Lung microvascular endothelial cell (primary cell): ENCODE results near the gene RHOU. TPM values are rescaled to one million over a fixed set of nuclear protein-coding genes. Genes with fewer than 3 reads are reported as not detected.
"Not testable (repeated sequence)": the region's sequence is repeated elsewhere in the genome, so short reads cannot be mapped to it uniquely, and the experiment has no call there.

ENCODE experiments used
- DNase-seq, 2 donors: peaks; one replicate each; pipeline versions ENCODE4 v3.0.0 to v3.0.0-alpha.2; 2010; ENCODE audit warnings: low read depth in 2 of 2
- total RNA-seq: library from RNA; depleted of rRNA; stranded (reverse); fragments of >200 nt; gene quantifications from 2 replicates; pipeline ENCODE4 v1.2.1, GENCODE V29; 2014

The RHOU gene
- total RNA-seq, result 11.3 and 29.8 TPM in 2 replicates

GRCh38 chr1:228734881-228735801, at the start of gene RHOU:
RHOU (plus strand) TSS chr1:228735479; CDS start chr1:228735743, 264 bp downstream.
- DNase-seq, result peak; percentile 60 to 90

GRCh38 chr1:228687587-228687986, 47.7 kb upstream of the RHOU start:
- no peak for DNase-seq

DNA sequence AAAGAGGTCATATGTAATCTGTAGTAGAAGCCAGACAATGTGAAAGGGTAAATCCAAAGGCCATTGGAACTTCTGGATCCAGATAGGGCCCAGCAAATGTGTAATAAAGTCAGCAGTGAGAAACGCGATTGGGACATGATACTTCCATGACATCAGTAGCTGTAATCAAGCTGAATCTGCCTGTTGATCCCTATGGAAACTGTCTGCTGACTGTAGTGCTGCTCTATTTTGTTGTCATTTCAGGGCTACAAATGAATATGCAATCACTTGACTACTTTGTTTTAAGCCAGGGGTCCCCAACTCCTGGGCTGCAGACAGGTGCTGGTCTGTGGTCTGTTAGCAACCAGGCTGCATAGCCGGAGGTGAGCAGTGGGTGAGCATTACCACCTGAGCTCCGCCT, 46.0 kb upstream of the RHOU start:
- DNase-seq, result peak in 1 of 2 donors; percentile 3

DNA sequence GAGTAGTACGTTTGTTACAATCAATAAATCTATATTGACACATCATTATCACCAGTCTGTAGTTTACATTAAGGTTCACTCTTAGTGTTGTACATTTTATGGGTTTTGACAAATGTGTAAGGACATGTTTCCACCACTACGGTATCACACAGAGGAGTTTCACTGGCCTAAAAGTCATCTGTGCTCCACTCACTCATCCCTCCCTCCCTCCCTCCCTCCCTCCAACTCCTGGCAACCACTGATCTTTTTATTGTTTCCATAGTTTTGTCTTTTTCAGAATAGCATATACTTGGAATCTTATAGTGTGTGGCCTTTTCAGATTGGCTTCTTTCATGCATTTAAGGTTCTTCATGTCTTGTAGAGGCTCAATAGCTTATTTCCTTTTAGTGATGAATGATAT, 44.1 kb upstream of the RHOU start:
- no peak for DNase-seq

DNA sequence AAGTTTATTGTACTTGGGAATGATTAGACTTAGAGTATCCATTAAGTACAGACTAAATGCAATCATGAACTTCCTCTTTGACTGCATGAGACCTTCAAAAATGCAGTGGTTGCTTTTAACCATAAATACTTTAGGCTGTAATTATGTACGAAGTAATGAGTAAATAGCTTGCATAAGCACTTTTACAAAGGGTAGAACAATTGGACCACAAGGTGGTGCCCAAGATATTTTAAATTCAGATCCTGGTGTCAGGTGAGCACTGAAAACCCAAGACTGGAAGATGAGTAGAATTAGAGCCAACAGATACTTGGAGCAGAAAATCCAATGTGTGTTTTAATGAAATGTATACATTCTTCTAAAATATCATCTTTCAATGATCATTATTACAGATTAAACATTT, 43.4 kb upstream of the RHOU start:
- peak; percentile 51 to 70 for DNase-seq

GRCh38 chr1:228694447-228694846, 40.8 kb upstream of the RHOU start:
- not testable (repeated sequence) for DNase-seq

- DNase-seq, result no peak
Measured at GRCh38 chr1:228695015-228695955, 40.0 kb upstream of the RHOU start.

GRCh38 chr1:228697207-228698016, 37.9 kb upstream of the RHOU start:
- peak; percentile 9 to 67 for DNase-seq

DNA sequence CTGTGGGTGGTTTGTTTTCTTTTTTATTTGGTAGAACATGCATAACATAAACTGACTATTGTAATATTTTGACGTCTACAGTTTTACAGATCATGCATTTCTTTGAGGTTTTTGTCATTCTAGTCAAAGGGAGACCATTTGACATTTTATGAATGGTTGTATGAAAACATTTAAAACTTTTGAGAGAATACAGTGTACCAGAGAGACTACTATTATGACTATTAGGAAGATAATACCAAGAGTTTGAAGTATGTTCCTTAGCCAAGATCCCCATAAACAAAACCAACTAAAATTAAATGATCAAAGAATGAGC, 37.3 kb upstream of the RHOU start:
- DNase-seq, result no peak

- no peak for DNase-seq
Measured at GRCh38 chr1:228702433-228702832, 32.8 kb upstream of the RHOU start.

- DNase-seq, result no peak
Measured at GRCh38 chr1:228706305-228706704, 29.0 kb upstream of the RHOU start.

DNA sequence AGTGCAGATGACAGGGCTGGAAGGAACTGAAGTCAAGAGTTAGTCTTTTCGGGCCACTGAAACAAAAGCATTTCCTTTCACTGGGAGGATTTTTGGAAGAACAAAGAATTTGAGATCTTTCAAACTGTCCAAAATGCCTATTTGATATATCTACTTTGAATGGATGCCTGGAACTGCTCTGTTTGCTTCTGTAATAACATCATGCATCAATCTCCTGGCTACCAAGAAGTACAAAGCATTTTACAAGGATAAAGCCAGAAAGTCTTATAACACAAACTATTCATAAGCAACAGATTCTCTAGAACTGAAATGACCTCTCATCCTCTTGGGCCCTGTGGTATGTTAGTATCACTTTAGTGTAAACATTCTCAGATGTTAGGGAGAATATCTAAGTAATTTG, 18.2 kb upstream of the RHOU start:
- DNase-seq, result no peak

GRCh38 chr1:228721407-228721806, 13.9 kb upstream of the RHOU start:
- no peak for DNase-seq

DNA sequence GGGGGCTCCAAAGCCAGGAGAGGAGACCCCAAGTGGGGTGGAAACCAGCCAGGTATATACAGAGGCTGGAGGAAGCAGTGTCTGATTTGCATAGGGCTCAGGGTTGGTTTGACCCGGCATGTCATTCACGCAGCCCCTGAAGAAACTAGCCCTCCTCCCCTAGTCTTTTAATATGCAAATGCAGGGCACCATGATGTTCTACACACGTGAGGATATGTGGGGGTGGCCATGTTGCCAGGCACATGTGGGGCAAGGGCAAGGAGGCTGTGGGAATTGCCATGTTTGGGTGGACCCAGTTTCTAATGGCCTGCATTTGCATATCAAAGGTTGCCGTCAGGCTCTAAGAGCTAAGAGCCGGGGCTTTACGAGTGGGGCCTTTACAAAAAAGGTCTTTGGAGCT, 12.0 kb upstream of the RHOU start:
- DNase-seq, result no peak

- DNase-seq, result no peak
Measured at GRCh38 chr1:228723921-228724320, 11.4 kb upstream of the RHOU start.

DNA sequence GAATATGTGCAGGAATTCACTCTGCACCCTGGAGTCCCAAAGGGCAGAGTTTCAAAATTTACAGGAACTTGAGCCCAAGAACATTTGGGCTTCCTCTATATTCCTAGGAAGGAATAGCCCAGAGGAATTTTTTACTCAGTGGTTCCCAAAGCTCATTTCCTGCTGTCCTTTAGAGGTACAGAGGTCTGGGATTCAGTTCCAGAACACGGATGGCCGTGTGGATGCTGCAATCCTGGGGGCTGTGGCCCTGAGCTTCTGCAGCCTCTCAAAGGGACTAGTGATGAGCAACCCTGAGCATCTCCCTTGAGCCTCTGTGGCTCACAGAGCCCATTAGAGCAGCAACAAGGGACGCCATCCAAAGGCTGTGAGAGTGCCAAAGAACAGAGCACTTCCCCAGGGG, 10.1 kb upstream of the RHOU start:
- DNase-seq, result no peak

GRCh38 chr1:228727681-228728171, 7.6 kb upstream of the RHOU start:
- DNase-seq, result no peak

DNA sequence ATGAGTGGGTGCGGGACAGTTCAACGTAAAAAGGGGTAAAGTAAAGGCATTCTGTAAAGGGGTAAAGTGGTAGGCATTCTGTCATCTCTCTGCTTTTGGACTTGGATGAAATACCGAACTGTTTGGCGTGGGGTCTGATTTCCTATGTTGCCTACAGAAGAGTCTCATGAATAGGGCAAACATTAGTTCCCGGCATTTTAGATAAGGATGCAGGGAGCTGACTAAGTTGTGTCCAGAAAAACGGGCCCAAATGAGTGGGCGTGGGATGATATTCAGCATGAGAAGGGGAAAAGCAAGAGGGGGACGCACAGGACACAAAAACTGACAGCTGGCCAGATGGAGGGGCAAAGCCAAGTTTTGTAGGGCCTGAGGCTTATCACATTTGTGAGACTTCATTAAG, 2.9 kb upstream of the RHOU start:
- no peak for DNase-seq

GRCh38 chr1:228733576-228733975, 1.7 kb upstream of the RHOU start:
- DNase-seq, result no peak

DNA sequence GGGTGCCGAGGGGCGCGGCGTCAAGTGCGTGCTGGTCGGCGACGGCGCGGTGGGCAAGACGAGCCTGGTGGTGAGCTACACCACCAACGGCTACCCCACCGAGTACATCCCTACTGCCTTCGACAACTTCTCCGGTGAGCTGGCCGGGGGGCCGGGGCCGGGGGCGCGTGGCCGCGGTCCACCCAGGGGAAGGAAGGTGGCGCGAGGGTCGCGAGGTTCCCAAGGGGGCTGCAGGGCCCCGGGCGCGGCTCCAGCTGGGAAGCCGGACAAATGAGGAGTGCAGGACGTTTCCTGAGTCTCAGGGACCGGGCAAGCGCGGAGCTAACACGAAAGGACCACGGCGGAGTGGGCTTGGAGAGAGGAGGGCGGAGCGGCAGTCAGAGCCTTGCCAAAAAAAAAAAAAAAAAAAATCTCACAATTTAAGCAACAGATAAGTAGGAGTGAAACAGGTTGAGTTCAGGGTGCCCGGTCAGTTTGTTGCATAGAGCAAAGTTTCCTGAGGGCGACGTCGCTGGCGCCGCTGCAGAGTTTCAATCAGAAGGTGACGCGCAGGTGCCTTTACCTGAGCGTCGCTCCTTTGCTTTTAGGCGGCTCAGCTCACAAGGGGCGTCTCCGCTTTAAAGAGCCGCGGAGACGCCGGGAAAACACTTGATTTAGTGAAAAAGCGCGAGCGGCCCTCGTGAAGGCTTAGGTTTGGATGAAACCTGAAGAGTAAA, 750 bp downstream of the RHOU start:
- peak; percentile 24 to 55 for DNase-seq
